Colonic mucosa (tissue), 4 donors: Measurements from ENCODE around the gene SHISA5. TPM values are rescaled to one million over a fixed set of nuclear protein-coding genes. Genes with fewer than 3 reads are reported as not detected.

Experiments
- DNase-seq: peaks from one replicate; pipeline ENCODE4 v3.0.0-alpha.2; 2020
- H3K27ac ChIP-seq: fragments of 200-600 bp; one replicate; pipeline ENCODE4 v1.8.0; 2021
- H3K27me3 ChIP-seq: fragments of 200-600 bp; one replicate; pipeline ENCODE4 v1.8.0; 2021
- H3K36me3 ChIP-seq: fragments of 200-600 bp; one replicate; pipeline ENCODE4 v1.8.0; 2021
- H3K4me1 ChIP-seq: fragments of 200-600 bp; one replicate; pipeline ENCODE4 v1.8.0; 2021; ENCODE audit warnings: mild to moderate bottlenecking
- H3K4me3 ChIP-seq: fragments of 200-600 bp; one replicate; pipeline ENCODE4 v1.8.0; 2021
- H3K9ac ChIP-seq, 2 donors: one replicate each; pipeline ENCODE4 v1.7.0; 2013; ENCODE audit warnings: control low read depth in 2 of 2, low read depth in 2 of 2, low read length in 2 of 2
- H3K9me3 ChIP-seq: fragments of 200-600 bp; one replicate; pipeline ENCODE4 v1.8.0; 2021
- intact Hi-C: fragments of 100-400 bp; cut with DNase I; formaldehyde crosslinking; loops from one replicate; pipeline ENCODE4 v1.14.1; 2022
- total RNA-seq, 2 donors: library from RNA; stranded (reverse); fragmentation: NEBNext Ultra II Directional in 1 of 2; extraction: Animal tissue kit (Norgen Biotek cat#: 25700) in 1 of 2; gene quantifications; one replicate each; pipeline ENCODE4 v1.2.1, GENCODE V29; 2021
- TF ChIP-seq, protein P1 (sequence below): fragments of 200-600 bp; IDR thresholded peaks from one replicate; pipeline ENCODE4 v1.8.0; 2022; ENCODE audit warnings: antibody characterized with exemption, mild to moderate bottlenecking
- donor health status: healthy.
- donor health status: DM: no; HTN: no; CAD: no.
- donor health status: DM: no; HTN: no; CAD: no.

SHISA5 gene
- total RNA-seq, 2 donors from 2014 or later, result 115 to 123 TPM

DNA sequence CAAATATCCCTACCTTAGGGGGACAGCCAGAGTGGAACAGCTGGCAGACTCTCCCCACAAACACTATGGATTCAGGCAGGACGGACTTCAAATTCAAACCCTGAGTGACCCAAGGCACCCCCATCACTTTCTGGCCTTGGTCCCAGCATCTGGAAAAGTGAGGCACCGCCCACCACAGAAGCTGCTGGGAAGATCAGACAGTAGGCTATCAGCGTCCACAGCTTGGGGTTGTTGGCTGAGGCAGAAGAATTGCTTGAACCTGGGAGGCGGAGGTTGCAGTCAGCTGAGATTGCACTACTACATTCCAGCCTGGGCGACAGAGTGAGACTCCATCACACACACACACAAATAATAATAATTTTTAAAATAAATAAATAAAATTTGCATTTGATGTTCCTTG lies 44.2 kb upstream of the SHISA5 start:
- H3K27ac ChIP-seq, result no peak overlapping the region
- no peak for DNase-seq
- no peak overlapping the region for H3K9ac ChIP-seq
- no peaks in the 10 kb centered on the region for H3K9me3 ChIP-seq
- TF ChIP-seq, protein P1, sequence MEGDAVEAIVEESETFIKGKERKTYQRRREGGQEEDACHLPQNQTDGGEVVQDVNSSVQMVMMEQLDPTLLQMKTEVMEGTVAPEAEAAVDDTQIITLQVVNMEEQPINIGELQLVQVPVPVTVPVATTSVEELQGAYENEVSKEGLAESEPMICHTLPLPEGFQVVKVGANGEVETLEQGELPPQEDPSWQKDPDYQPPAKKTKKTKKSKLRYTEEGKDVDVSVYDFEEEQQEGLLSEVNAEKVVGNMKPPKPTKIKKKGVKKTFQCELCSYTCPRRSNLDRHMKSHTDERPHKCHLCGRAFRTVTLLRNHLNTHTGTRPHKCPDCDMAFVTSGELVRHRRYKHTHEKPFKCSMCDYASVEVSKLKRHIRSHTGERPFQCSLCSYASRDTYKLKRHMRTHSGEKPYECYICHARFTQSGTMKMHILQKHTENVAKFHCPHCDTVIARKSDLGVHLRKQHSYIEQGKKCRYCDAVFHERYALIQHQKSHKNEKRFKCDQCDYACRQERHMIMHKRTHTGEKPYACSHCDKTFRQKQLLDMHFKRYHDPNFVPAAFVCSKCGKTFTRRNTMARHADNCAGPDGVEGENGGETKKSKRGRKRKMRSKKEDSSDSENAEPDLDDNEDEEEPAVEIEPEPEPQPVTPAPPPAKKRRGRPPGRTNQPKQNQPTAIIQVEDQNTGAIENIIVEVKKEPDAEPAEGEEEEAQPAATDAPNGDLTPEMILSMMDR, result no peak
- intact Hi-C loops, result loop anchor here (2.0 to 10.0 kb wide), 3 partner anchors 83 to 273 kb away; no protein-coding TSS in a partner anchor
- H3K4me3 ChIP-seq, result no peak overlapping the region
- no peaks in the 10 kb centered on the region for H3K36me3 ChIP-seq
- no peaks in the 10 kb centered on the region for H3K27me3 ChIP-seq
- no peaks in the 10 kb centered on the region for H3K4me1 ChIP-seq

- Histone ChIP-seq H3K36me3 (no peaks in the 10 kb centered on the region), H3K4me1 (no peaks in the 10 kb centered on the region), H3K27ac (no peak overlapping the region), H3K9ac (no peak overlapping the region), H3K27me3 (no peaks in the 10 kb centered on the region), H3K4me3 (no peak overlapping the region), H3K9me3 (no peaks in the 10 kb centered on the region)
- no peak for DNase-seq
- intact Hi-C loops, result loop anchor here (5.0 to 10.0 kb wide), 2 partner anchors 144 to 272 kb away; no protein-coding TSS in a partner anchor
- TF ChIP-seq, protein P1, result no peak
Measured at GRCh38 chr3:48546203-48546829, 42.3 kb upstream of the SHISA5 start.

DNA sequence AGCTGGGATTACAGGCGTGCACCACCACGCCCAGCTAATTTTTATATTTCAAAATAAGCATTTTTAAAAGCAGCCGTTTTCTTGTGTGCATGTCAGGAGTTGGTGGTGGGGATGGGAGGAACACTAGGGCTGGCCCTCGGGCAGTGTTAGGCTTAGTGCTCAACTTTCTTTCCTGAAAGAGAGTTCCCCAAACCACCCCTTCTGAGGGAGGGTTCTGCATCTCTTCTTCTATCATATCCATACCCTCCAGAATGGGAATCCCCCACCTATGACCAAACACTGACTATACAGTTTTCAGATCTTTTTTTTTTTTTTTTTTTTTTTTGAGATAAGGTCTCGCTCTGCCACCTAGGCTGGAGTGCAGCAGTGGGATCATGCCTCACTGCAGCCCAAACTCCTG lies 40.2 kb upstream of the SHISA5 start:
- no peak for DNase-seq
- H3K4me1 ChIP-seq, result no peaks in the 10 kb centered on the region
- no peaks in the 10 kb centered on the region for H3K27me3 ChIP-seq
- no peak overlapping the region for H3K9ac ChIP-seq
- TF ChIP-seq, protein P1, result no peak
- no peaks in the 10 kb centered on the region for H3K9me3 ChIP-seq
- H3K36me3 ChIP-seq, result no peaks in the 10 kb centered on the region
- no peak overlapping the region for H3K27ac ChIP-seq
- no peak overlapping the region for H3K4me3 ChIP-seq
- intact Hi-C loops, result loop anchor here (10.0 kb wide), 1 partner anchor 269 kb away; no protein-coding TSS in a partner anchor

DNA sequence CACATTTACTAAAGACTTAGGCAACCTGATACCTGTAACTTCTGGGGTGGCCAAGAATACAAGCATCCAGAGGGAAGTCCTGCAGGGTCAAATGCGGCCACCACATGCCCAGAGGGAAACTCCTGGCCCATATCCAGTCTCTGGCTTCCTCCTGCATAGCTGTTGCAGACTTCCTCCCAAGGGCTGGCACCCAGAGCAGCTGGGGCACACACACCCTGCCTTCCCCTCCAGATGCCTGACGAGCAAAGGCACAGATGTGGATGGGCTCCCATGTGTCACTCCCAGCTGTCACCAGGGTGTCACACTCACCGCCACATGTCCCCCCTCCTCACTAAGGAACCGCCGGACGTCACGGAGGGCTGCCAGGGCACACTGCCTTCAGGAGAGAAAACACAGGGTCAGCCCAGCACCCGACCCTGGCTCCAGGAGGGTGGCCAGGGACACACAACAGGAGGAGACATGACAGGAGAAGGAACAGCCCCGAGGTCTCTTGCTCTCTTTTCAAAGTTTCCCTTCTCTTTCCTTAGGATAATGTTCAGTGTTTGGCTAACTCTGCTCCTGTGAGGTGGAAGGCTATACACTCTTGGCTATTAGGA lies 39.4 kb upstream of the SHISA5 start:
- intact Hi-C loops, result loop anchor here (10.0 kb wide), 1 partner anchor 269 kb away; no protein-coding TSS in a partner anchor

DNA sequence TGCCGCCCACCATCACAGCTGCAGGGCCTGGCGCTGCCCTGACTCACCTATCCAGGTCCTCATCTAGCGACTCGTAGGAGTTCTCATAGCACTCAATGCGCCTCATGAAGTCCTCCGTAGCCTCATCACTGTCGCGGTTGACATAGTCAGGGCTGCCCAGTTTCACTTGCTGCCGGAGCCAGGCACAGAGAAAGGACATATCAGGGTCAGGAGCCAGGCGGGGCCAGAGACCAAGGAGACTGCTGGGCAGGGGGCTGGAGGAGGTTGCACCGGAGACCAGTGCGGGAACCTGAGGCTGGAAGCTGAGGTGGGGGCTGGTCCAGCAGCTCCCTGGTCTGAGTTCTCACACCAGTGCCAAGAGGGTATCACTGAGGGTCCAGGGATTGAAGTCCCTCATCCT lies 34.5 kb upstream of the SHISA5 start:
- Histone ChIP-seq H3K27me3 (no peaks in the 10 kb centered on the region), H3K9me3 (no peaks in the 10 kb centered on the region), H3K4me3 (no peak overlapping the region), H3K27ac (no peak overlapping the region), H3K36me3 (no peaks in the 10 kb centered on the region), H3K9ac (no peak overlapping the region), H3K4me1 (no peaks in the 10 kb centered on the region)
- DNase-seq, result no peak
- intact Hi-C loops, result no loop called here
- TF ChIP-seq, protein P1, result no peak

More for the DNA sequence above, 39.4 kb upstream of the SHISA5 start:
- H3K27ac ChIP-seq, result no peak overlapping the region
- H3K9me3 ChIP-seq, result no peaks in the 10 kb centered on the region
- H3K4me1 ChIP-seq, result no peaks in the 10 kb centered on the region
- H3K4me3 ChIP-seq, result no peak overlapping the region
- no peaks in the 10 kb centered on the region for H3K36me3 ChIP-seq
- TF ChIP-seq, protein P1, result no peak
- H3K27me3 ChIP-seq, result no peaks in the 10 kb centered on the region
- H3K9ac ChIP-seq, result no peak overlapping the region
- DNase-seq, result no peak
